ENCODE measurements around the gene KATNA1. TPM values are rescaled to one million over a fixed set of nuclear protein-coding genes. Genes with fewer than 3 reads are reported as not detected.

Gene KATNA1
- total and polyA plus RNA-seq, 9 of the 15 experiments (the other 6 are each of a cell fraction or from before 2014, with no cell fraction given), result 22.5 to 76.9 (median 45.0) TPM

GRCh38 chr6:149565527-149566409 lies 82.7 kb downstream of the KATNA1 start, which contains the start of gene GINM1 (continued):
- TF ChIP-seq ETV5 (CRISPR knock-in tag; IDR thresholded peaks at IDR 0.05; ENCODE audit: low read depth) (peak; percentile 39; the same call in 1 of the 2 replicates), YY1 (IDR thresholded peaks at IDR 0.05; ENCODE audit: borderline replicate concordance in 1 of 3, control insufficient read depth in 1 of 3, extremely low read depth in 1 of 3, insufficient read depth in 3 of 3, insufficient read length in 1 of 3, insufficient replicate concordance in 2 of 3, low read depth in 1 of 3, low read length in 2 of 3) (peak; percentile 28 to 85 (median 80)), ZNF239 (CRISPR knock-in tag; IDR thresholded peaks at IDR 0.05) (no peak), ZNF184 (CRISPR knock-in tag; IDR thresholded peaks at IDR 0.05) (no peak), TEAD1 (CRISPR knock-in tag; IDR thresholded peaks at IDR 0.05) (0 out of 4 replicates have a peak, but pooled peaks of 1 of the 2 experiments have one; percentile 13), HDAC2 (IDR thresholded peaks at IDR 0.05) (peak; percentile 85), LEF1 (IDR thresholded peaks at IDR 0.05) (peak; percentile 38; the same call in 1 of the 2 replicates), PRMT5 (CRISPR knock-in tag; IDR thresholded peaks at IDR 0.05) (no peak), SMAD3 (CRISPR knock-in tag; conservative IDR thresholded peaks at IDR 0.05) (no peak), GTF2A2 (tag; IDR thresholded peaks at IDR 0.05) (no peak), IFI16 (CRISPR knock-in tag; IDR thresholded peaks at IDR 0.05) (no peak), ETV6 (IDR thresholded peaks at IDR 0.05; ENCODE audit: borderline replicate concordance in 1 of 2, low read depth in 2 of 2, low read length in 1 of 2) (no peak), ETV6 (CRISPR knock-in tag; IDR thresholded peaks at IDR 0.05; ENCODE audit: borderline replicate concordance) (no peak), BRF1 (IDR thresholded peaks at IDR 0.05; ENCODE audit: borderline replicate concordance, extremely low read depth, insufficient read length) (no peak), ZBTB12 (CRISPR knock-in tag; IDR thresholded peaks at IDR 0.05) (no peak), NCOA4 (IDR thresholded peaks at IDR 0.05; ENCODE audit: partially characterized antibody) (no peak), CTBP1 (IDR thresholded peaks at IDR 0.05; ENCODE audit: borderline replicate concordance) (peak; percentile 93)
- TF ChIP-seq, protein P1, sequence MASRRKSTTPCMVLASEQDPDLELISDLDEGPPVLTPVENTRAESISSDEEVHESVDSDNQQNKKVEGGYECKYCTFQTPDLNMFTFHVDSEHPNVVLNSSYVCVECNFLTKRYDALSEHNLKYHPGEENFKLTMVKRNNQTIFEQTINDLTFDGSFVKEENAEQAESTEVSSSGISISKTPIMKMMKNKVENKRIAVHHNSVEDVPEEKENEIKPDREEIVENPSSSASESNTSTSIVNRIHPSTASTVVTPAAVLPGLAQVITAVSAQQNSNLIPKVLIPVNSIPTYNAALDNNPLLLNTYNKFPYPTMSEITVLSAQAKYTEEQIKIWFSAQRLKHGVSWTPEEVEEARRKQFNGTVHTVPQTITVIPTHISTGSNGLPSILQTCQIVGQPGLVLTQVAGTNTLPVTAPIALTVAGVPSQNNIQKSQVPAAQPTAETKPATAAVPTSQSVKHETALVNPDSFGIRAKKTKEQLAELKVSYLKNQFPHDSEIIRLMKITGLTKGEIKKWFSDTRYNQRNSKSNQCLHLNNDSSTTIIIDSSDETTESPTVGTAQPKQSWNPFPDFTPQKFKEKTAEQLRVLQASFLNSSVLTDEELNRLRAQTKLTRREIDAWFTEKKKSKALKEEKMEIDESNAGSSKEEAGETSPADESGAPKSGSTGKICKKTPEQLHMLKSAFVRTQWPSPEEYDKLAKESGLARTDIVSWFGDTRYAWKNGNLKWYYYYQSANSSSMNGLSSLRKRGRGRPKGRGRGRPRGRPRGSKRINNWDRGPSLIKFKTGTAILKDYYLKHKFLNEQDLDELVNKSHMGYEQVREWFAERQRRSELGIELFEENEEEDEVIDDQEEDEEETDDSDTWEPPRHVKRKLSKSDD (conservative IDR thresholded peaks at IDR 0.05; ENCODE audit: low read length), result no peak
- TF ChIP-seq, protein P2, sequence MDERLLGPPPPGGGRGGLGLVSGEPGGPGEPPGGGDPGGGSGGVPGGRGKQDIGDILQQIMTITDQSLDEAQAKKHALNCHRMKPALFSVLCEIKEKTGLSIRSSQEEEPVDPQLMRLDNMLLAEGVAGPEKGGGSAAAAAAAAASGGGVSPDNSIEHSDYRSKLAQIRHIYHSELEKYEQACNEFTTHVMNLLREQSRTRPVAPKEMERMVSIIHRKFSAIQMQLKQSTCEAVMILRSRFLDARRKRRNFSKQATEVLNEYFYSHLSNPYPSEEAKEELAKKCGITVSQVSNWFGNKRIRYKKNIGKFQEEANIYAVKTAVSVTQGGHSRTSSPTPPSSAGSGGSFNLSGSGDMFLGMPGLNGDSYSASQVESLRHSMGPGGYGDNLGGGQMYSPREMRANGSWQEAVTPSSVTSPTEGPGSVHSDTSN (CRISPR knock-in tag; IDR thresholded peaks at IDR 0.05; ENCODE audit: low read depth), result no peak
- TF ChIP-seq, protein P2 (tag; conservative IDR thresholded peaks at IDR 0.05; ENCODE audit: low read depth), result peak; percentile 61
